Measurements from ENCODE around the gene CLMN.

Gene CLMN

DNA sequence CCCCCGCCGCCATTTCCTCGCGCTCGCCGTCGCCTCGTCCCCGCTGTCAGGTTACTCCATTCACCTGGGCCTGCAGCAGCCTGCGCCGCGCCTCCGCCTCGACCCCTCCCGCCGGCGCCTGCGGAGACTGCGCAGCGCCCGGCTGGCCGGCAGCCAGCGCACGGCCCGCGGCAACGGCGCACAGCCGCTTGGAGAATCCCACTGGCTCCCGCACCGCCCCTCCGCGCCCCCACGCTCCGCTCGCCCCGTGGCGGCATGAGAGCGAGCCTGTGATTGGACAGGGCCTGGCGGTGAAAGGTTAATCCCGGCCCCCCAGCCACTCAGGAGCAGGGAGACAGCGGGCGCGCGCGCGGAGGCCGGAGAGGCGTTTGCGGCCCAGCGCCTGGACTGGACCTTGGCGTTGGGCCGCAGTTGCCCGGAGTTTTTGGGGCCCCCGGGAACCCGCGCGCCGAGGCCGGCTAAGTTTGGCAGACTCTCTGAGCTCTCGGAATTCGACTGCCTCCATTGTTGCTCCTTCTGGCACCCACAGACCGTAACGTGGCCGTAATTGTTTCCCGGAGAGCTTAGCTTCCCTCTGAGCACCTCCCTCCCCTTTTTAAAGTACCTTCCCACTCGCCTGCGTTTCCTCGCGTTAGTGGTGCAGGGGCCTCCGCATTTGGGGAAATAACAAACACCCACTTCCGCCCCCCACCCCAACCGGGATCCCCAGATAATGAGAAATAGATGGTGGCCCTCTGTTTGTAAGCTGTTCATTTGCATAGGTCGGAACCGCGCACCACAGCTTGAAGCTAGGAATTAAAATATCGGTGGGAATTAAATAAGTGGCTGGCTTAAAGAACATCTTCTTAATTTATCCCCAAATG is 162.2 kb downstream of the CLMN start, which contains the start of gene DICER1:
Gene DICER1 (minus strand): TSS at position 203 of the 863 bp plus-strand sequence. CDS start 24,071 bp downstream, outside the sequence.
- TF ChIP-seq, protein P1, sequence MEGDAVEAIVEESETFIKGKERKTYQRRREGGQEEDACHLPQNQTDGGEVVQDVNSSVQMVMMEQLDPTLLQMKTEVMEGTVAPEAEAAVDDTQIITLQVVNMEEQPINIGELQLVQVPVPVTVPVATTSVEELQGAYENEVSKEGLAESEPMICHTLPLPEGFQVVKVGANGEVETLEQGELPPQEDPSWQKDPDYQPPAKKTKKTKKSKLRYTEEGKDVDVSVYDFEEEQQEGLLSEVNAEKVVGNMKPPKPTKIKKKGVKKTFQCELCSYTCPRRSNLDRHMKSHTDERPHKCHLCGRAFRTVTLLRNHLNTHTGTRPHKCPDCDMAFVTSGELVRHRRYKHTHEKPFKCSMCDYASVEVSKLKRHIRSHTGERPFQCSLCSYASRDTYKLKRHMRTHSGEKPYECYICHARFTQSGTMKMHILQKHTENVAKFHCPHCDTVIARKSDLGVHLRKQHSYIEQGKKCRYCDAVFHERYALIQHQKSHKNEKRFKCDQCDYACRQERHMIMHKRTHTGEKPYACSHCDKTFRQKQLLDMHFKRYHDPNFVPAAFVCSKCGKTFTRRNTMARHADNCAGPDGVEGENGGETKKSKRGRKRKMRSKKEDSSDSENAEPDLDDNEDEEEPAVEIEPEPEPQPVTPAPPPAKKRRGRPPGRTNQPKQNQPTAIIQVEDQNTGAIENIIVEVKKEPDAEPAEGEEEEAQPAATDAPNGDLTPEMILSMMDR (IDR thresholded peaks at IDR 0.05): no peak

DNA sequence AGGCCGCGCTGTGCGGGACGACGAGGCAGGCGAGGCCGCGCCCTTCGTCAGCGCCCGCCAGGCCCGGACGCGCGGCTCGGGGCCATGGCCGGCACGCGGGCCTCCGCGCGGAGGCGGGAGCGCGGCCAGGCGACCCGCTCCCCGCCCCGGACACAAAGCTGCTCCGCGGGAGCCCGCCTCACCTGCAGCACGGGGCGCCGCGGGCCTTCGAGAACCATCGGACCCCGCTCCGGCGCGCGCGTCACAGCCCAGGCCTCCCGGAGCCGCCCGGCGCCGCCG is 162.7 kb downstream of the CLMN start:
- TF ChIP-seq, protein P1 (IDR thresholded peaks at IDR 0.05): no peak

DNA sequence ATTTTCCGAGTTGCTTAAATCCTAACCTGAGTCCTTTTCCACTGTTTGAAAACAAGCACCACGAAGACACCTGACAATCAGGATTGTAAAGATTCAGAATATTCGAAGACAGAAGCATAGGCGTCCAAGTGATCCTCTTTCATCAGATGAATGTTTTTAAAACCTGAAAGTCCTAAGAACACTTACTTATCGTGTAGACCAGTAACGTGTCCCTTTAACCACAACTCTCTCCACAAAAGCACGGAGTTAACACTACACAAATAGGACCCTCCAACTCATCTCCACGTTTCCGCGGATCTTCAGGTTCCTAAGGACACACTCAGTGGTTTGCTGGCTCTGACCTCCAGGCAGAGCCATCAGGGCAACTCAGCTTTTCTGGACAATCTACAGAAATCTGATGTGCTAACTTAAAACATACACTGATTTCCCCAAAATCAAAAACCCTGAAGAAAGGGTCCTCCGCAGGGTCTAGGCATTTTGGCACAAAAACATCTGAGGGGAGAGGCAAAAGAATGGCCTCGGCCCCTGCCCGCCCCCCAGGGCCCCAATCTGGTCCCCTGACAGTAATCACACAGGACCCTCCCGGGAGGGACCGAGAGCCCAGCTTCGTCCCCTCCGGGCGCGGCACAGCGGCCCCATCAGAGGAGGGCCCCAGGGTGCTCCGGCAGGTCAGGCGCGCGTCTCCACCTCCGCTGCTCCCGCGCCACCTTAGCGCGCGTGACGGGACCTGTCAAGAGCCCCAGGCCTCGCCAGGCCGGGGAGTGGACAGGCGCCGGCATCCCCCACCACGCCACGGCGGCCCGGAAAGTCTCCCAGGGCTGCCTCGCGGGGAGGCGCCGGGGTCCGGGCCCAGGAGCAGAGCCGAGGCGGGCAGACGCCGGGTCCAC is 163.3 kb downstream of the CLMN start:
- TF ChIP-seq, protein P1 (IDR thresholded peaks at IDR 0.05): no peak

DNA sequence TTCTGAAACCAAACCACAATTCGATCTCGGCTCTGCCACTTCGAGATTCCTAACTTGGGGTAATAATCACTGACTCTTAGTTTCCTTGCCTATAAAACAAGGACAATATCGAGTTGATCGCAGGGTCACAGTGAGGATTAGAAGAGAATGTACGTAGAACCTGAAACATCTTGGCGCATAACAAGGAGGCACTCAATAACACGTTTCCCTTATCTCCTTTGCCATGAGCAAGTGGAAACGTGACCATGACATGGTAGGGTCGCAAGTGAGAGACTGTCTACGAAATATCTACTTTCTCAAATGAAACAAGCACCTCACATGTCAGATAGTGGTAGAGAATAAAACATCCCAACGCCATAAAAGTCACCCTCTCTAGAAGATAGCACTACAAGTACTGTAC is 164.7 kb downstream of the CLMN start:
- TF ChIP-seq, protein P1 (IDR thresholded peaks at IDR 0.05): no peak

DNA sequence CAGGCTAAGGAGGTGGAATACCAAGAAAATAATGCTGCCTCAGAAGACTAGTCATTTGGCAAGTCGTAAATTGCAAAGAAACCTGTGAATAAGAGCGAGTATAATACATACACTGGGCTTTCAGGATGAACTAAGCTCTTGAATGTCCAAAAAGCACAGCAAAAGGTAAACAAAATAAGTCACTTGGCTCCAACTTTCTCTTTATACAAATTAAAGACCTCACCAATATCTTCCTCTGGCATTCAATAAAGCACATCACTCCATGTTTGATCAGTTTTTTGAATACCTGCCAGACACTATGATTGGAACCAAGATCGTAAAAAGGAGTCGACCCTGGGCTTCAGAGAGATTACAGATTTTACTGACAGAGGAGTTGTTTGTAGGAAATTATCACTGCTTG is 165.8 kb downstream of the CLMN start:
- TF ChIP-seq, protein P1 (IDR thresholded peaks at IDR 0.05): no peak

DNA sequence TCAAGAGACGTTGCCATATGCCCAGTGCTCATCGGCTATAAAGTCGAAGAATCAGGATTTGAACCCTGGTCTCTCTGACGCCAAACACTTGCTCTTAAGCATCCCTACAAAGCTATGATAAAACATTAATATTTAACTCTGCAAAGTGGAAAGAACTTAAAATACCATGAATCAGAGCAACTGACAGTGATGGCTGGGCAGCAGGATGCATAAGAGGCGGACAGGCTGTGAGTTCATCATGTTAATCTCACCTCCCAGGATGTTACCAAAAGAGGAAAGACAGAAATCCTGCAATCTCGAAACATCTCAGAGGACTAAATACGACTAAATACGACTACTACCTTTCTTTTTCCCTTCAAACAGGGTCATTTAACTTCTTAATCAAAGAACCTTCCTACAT is 168.1 kb downstream of the CLMN start:
- TF ChIP-seq, protein P1 (IDR thresholded peaks at IDR 0.05): no peak

DNA sequence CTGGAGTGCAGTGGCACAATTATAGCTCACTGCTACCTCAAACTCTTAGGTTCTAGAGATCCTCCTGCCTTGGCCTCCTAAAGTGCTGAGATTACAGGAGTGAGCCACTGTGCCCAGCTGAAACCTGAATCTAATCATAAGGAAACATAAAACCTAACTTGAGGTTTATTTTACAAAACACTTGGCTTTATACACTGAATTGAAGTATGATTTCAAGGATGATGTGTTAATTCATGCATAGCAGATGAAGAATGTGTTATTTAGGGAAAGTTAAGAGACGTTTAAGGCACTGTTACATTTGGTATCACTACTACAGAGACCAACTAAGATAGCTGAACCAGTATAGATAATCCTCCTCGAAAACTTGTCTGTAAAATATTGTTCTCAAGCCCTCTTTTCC is 168.8 kb downstream of the CLMN start:
- TF ChIP-seq, protein P1 (IDR thresholded peaks at IDR 0.05): no peak
